ENCODE measurements around the gene ACBD6. TPM values are rescaled to one million over a fixed set of nuclear protein-coding genes. Genes with fewer than 3 reads are reported as not detected.

Gene ACBD6
- total RNA-seq, 1 donor, result 54.0 TPM

GRCh38 chr1:180343921-180344769, 158.2 kb downstream of the ACBD6 start:
- peak; percentile 42 for DNase-seq (ENCODE audit: low read depth)
- H3K4me3 ChIP-seq (ENCODE audit: low read depth, low read length), result no peak overlapping the region
- no peak for TF ChIP-seq CTCF (IDR thresholded peaks at IDR 0.05; ENCODE audit: insufficient read depth, low read length)

GRCh38 chr1:180327089-180327488, 175.3 kb downstream of the ACBD6 start:
- no peak for TF ChIP-seq CTCF (IDR thresholded peaks at IDR 0.05; ENCODE audit: insufficient read depth, low read length)
- DNase-seq (ENCODE audit: low read depth), result no peak
- H3K4me3 ChIP-seq (ENCODE audit: low read depth, low read length), result no peak overlapping the region

GRCh38 chr1:180312926-180313325, 189.5 kb downstream of the ACBD6 start:
- TF ChIP-seq CTCF (IDR thresholded peaks at IDR 0.05; ENCODE audit: insufficient read depth, low read length), result no peak
- DNase-seq (ENCODE audit: low read depth), result peak; percentile 21
- no peak overlapping the region for H3K4me3 ChIP-seq (ENCODE audit: low read depth, low read length)

- H3K4me3 ChIP-seq (ENCODE audit: low read depth, low read length), result no peak overlapping the region
- TF ChIP-seq CTCF (IDR thresholded peaks at IDR 0.05; ENCODE audit: insufficient read depth, low read length), result no peak
- peak; percentile 44 for DNase-seq (ENCODE audit: low read depth)
These were observed 191.2 kb downstream of the ACBD6 start for GRCh38 chr1:180311011-180311730.

GRCh38 chr1:180310095-180310494, 192.3 kb downstream of the ACBD6 start:
- no peak for TF ChIP-seq CTCF (IDR thresholded peaks at IDR 0.05; ENCODE audit: insufficient read depth, low read length)
- no peak overlapping the region for H3K4me3 ChIP-seq (ENCODE audit: low read depth, low read length)
- DNase-seq (ENCODE audit: low read depth), result peak; percentile 13

- no peak for TF ChIP-seq CTCF (IDR thresholded peaks at IDR 0.05; ENCODE audit: insufficient read depth, low read length)
- no peak overlapping the region for H3K4me3 ChIP-seq (ENCODE audit: low read depth, low read length)
These were observed 193.0 kb downstream of the ACBD6 start for GRCh38 chr1:180309338-180309737.

More at GRCh38 chr1:180309338-180309737, 193.0 kb downstream of the ACBD6 start:
- DNase-seq (ENCODE audit: low read depth), result peak; percentile 40
